H9 (cell line): ENCODE results near the gene ACBD6. TPM values are rescaled to one million over a fixed set of nuclear protein-coding genes. Genes with fewer than 3 reads are reported as not detected.

Experiments
- DNase-seq: peaks from one replicate; pipeline ENCODE4 v3.0.0-alpha.2; 2017
- H2AFZ ChIP-seq: one replicate; pipeline ENCODE4 v1.6.1; 2013; ENCODE audit warnings: mild to moderate bottlenecking, low read length, control low read depth, moderate library complexity
- H2AK5ac ChIP-seq: 2 replicates; pipeline ENCODE4 v1.6.1; 2013; ENCODE audit warnings: low read length, control low read depth, mixed read lengths; ENCODE audit not compliant: insufficient read length
- H2BK120ac ChIP-seq: one replicate; pipeline ENCODE4 v1.6.1; 2013; ENCODE audit warnings: low read depth, mild to moderate bottlenecking, low read length, control low read depth, inconsistent platforms; ENCODE audit not compliant: poor library complexity, severe bottlenecking
- H2BK12ac ChIP-seq: 2 replicates; pipeline ENCODE4 v1.6.1; 2013; ENCODE audit warnings: low read length, control low read depth, mixed read lengths, low read depth; ENCODE audit not compliant: insufficient read length
- H2BK15ac ChIP-seq: 2 replicates; pipeline ENCODE4 v1.6.1; 2013; ENCODE audit warnings: low read depth, low read length, control low read depth
- H2BK20ac ChIP-seq: one replicate; pipeline ENCODE4 v1.6.1; 2013; ENCODE audit warnings: low read depth, mild to moderate bottlenecking, low read length, control low read depth, inconsistent platforms; ENCODE audit not compliant: poor library complexity, severe bottlenecking
- H2BK5ac ChIP-seq: 2 replicates; pipeline ENCODE4 v1.6.1; 2013; ENCODE audit warnings: low read length, control low read depth, mixed read lengths; ENCODE audit not compliant: insufficient read length
- H3K14ac ChIP-seq: 2 replicates; pipeline ENCODE4 v1.6.1; 2013; ENCODE audit warnings: low read length, control low read depth; ENCODE audit not compliant: insufficient read depth
- H3K18ac ChIP-seq: 2 replicates; pipeline ENCODE4 v1.6.1; 2013; ENCODE audit warnings: low read depth, mild to moderate bottlenecking, mixed read lengths, low read length, control low read depth; ENCODE audit not compliant: insufficient read length
- H3K23ac ChIP-seq: 2 replicates; pipeline ENCODE4 v1.6.1; 2013; ENCODE audit warnings: low read length, control low read depth, mixed read lengths, low read depth; ENCODE audit not compliant: insufficient read length
- H3K23me2 ChIP-seq: 2 replicates; pipeline ENCODE4 v1.6.1; 2013; ENCODE audit warnings: low read depth, mild to moderate bottlenecking, mixed read lengths, low read length, control low read depth; ENCODE audit not compliant: insufficient read length, poor library complexity, severe bottlenecking
- H3K27ac ChIP-seq: 2 replicates; pipeline ENCODE4 v1.5.1; 2013; ENCODE audit warnings: low read length, control low read depth, mixed read lengths, low read depth; ENCODE audit not compliant: insufficient read length
- H3K27me3 ChIP-seq: 2 replicates; pipeline ENCODE4 v1.6.1; 2013; ENCODE audit warnings: low read length, control low read depth, inconsistent platforms; ENCODE audit not compliant: insufficient read depth
- H3K4ac ChIP-seq: 2 replicates; pipeline ENCODE4 v1.6.1; 2013; ENCODE audit warnings: low read depth, mild to moderate bottlenecking, control low read depth, inconsistent platforms, low read length, moderate library complexity
- H3K4me1 ChIP-seq: 2 replicates; pipeline ENCODE4 v1.6.1; 2013; ENCODE audit warnings: low read length, control low read depth, inconsistent platforms; ENCODE audit not compliant: insufficient read depth
- H3K4me2 ChIP-seq: 2 replicates; pipeline ENCODE4 v1.6.1; 2013; ENCODE audit warnings: low read length, control low read depth, mixed read lengths; ENCODE audit not compliant: insufficient read length, insufficient read depth
- H3K56ac ChIP-seq: 2 replicates; pipeline ENCODE4 v1.6.1; 2013; ENCODE audit warnings: low read depth, mild to moderate bottlenecking, mixed read lengths, low read length, control low read depth; ENCODE audit not compliant: insufficient read length
- H3K79me1 ChIP-seq: 2 replicates; pipeline ENCODE4 v1.6.1; 2013; ENCODE audit warnings: low read depth, mild to moderate bottlenecking, moderate library complexity, low read length, control low read depth, inconsistent platforms; ENCODE audit not compliant: insufficient read depth, poor library complexity, severe bottlenecking
- H3K79me2 ChIP-seq: 2 replicates; pipeline ENCODE4 v1.6.1; 2013; ENCODE audit warnings: low read length, control low read depth, inconsistent platforms; ENCODE audit not compliant: insufficient read depth
- H3K9ac ChIP-seq: 2 replicates; pipeline ENCODE4 v1.6.1; 2013; ENCODE audit warnings: low read length, control low read depth, mixed read lengths; ENCODE audit not compliant: insufficient read length; ENCODE audit errors: extremely low read depth
- H3K9me3 ChIP-seq: one replicate; pipeline ENCODE4 v1.6.1; 2013; ENCODE audit warnings: low read depth, low read length, inconsistent platforms; ENCODE audit not compliant: control insufficient read depth
- H3T11ph ChIP-seq: one replicate; pipeline ENCODE4 v1.6.1; 2013; ENCODE audit warnings: mild to moderate bottlenecking, low read length, control low read depth, inconsistent platforms
- H4K20me1 ChIP-seq: one replicate; pipeline ENCODE4 v1.6.1; 2013; ENCODE audit not compliant: control insufficient read depth, insufficient read length, insufficient read depth
- H4K5ac ChIP-seq: 2 replicates; pipeline ENCODE4 v1.6.1; 2013; ENCODE audit warnings: low read depth, mild to moderate bottlenecking, mixed read lengths, low read length, control low read depth; ENCODE audit not compliant: insufficient read length
- H4K8ac ChIP-seq: replicated peaks from 2 replicates; pipeline ENCODE4 v1.6.1; 2013; ENCODE audit warnings: low read length, control low read depth, mixed read lengths, low read depth; ENCODE audit not compliant: insufficient read length
- H4K91ac ChIP-seq: 2 replicates; pipeline ENCODE4 v1.6.1; 2013; ENCODE audit warnings: low read depth, mild to moderate bottlenecking, moderate library complexity, mixed read lengths, low read length, control low read depth; ENCODE audit not compliant: insufficient read length
- H3K27ac Mint-ChIP-seq, 3 experiments: 2 replicates in 2 of 3; 3 replicates in 1 of 3; pipeline ENCODE4 v1.8.0; 2020 to 2021; ENCODE audit warnings: mixed read lengths in 3 of 3, mild to moderate bottlenecking in 1 of 3, moderate library complexity in 1 of 3
- H3K27me3 Mint-ChIP-seq: 2 replicates; pipeline ENCODE4 v1.8.0; 2021; ENCODE audit warnings: low read depth, mild to moderate bottlenecking, moderate library complexity, mixed read lengths
- H3K36me3 Mint-ChIP-seq, 3 experiments: 2 replicates in 2 of 3; 3 replicates in 1 of 3; pipeline ENCODE4 v1.8.0; 2020 to 2021; ENCODE audit warnings: low read depth in 3 of 3, mixed read lengths in 3 of 3; ENCODE audit not compliant: insufficient read depth in 1 of 3
- H3K4me1 Mint-ChIP-seq, 2 experiments: 2 replicates each; pipeline ENCODE4 v1.8.0; 2020; ENCODE audit warnings: mixed read lengths in 2 of 2
- H3K4me3 Mint-ChIP-seq, 2 experiments: 2 replicates in 1 of 2; 3 replicates in 1 of 2; pipeline ENCODE4 v1.8.0; 2020 to 2021; ENCODE audit warnings: mild to moderate bottlenecking in 2 of 2, mixed read lengths in 2 of 2, moderate library complexity in 1 of 2
- H3K9me3 Mint-ChIP-seq, 2 experiments: 2 replicates in 1 of 2; 3 replicates in 1 of 2; pipeline ENCODE4 v1.8.0; 2020; ENCODE audit warnings: mild to moderate bottlenecking in 2 of 2, mixed read lengths in 2 of 2, moderate library complexity in 1 of 2
- CTCF ChIP-seq: fragments of 200-600 bp; sonication (generic); conservative IDR thresholded peaks from 3 replicates; pipeline ENCODE4 v1.8.0; 2021; ENCODE audit warnings: antibody characterized with exemption, mild to moderate bottlenecking
- WGBS: extraction: QIAGEN DNeasy Blood & Tissue Kit; methylation state at CpG from one replicate; pipeline ENCODE4 v1.1.7; 2013; ENCODE audit warnings: missing lambda C conversion rate, low lambda C conversion rate, mixed read lengths; ENCODE audit not compliant: insufficient read length; ENCODE audit errors: extremely low coverage; 5-methylcytosine and 5-hydroxymethylcytosine counted together
- total RNA-seq: library from RNA; stranded (reverse); gene quantifications from 2 replicates; pipeline ENCODE4 v1.2.1, GENCODE V29; 2021

Gene ACBD6
- total RNA-seq, 1 experiment from 2014 or later: 51.4 TPM

GRCh38 chr1:180278194-180278515, 224.2 kb downstream of the ACBD6 start:
- H2AFZ ChIP-seq: no peak overlapping the region

More at GRCh38 chr1:180278194-180278515, 224.2 kb downstream of the ACBD6 start:
- Histone ChIP-seq H3K56ac (no peak overlapping the region), H2BK5ac (no peak overlapping the region), H2BK20ac (no peak overlapping the region), H3K4me1 (peaks cover 10% of the 10 kb centered on the region; the same call in 1 of the 2 replicates), H4K91ac (no peak overlapping the region), H4K8ac (no peak overlapping the region), H3T11ph (no peak overlapping the region), H2AK5ac (no peak overlapping the region), H3K9ac (no peak overlapping the region), H3K14ac (no peak overlapping the region), H3K18ac (peak overlapping the region; percentile 5), H3K27me3 (no peaks in the 10 kb centered on the region), H3K23me2 (no peaks in the 10 kb centered on the region), H3K23ac (no peak overlapping the region), H4K5ac (no peak overlapping the region), H2BK15ac (no peak overlapping the region), H2BK120ac (no peak overlapping the region), H3K9me3 (no peaks in the 10 kb centered on the region), H4K20me1 (no peaks in the 10 kb centered on the region), H3K4ac (no peak overlapping the region), H3K79me1 (no peaks in the 10 kb centered on the region), H3K4me2 (no peak overlapping the region), H3K79me2 (no peaks in the 10 kb centered on the region), H3K27ac (no peak overlapping the region), H2BK12ac (no peak overlapping the region)
- H3K9me3 Mint-ChIP-seq: peaks cover 0 to 15% of the 10 kb centered on the region in 2 experiments; a peak in 2 of 5 replicates
- peak overlapping the region in 1 of 2 experiments; percentile 64; a peak in 1 of 5 replicates for H3K4me3 Mint-ChIP-seq
- DNase-seq: no peak
- no peaks in the 10 kb centered on the region for H3K27me3 Mint-ChIP-seq
- peaks cover 41 to 50% (median 45%) of the 10 kb centered on the region in 3 experiments for H3K36me3 Mint-ChIP-seq
- no peak for TF ChIP-seq CTCF
- H3K27ac Mint-ChIP-seq: peak overlapping the region; percentile 76 to 96 (median 80); a peak in 5 of 7 replicates
- H3K4me1 Mint-ChIP-seq: peaks cover 17 to 22% of the 10 kb centered on the region in 2 experiments
- WGBS: no CpG with 5 or more reads among the region's 2 CpGs
